HG02759 (cell line): ENCODE measurements around the gene GRIK1.

ENCODE experiments used
- ATAC-seq: cut with Tn5 transposase; IDR thresholded peaks from one replicate; pipeline ENCODE4 v1.9.1; 2021; ENCODE audit warnings: mild to moderate bottlenecking, moderate library complexity; ENCODE audit not compliant: unreplicated experiment

Gene GRIK1

DNA sequence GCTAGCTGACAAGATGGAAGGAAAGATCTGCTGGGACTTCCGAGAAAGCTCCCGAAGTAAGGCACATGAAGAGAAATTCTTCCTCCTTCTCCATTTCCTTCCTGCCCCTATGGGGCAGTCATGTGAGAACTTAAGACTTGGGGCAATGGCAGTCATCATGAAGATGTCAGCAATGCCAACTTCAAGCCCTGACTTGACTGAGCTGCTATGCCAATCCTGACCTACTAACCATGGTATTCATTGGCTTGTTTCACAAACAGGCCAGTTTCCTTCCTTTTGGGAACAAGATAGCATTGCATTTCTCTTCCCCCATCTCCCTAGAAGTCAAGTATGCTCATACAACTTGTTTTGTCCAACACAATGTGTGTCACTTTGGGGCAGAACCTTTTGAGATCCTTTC, 25.5 kb downstream of the GRIK1 start:
- ATAC-seq: no peak

DNA sequence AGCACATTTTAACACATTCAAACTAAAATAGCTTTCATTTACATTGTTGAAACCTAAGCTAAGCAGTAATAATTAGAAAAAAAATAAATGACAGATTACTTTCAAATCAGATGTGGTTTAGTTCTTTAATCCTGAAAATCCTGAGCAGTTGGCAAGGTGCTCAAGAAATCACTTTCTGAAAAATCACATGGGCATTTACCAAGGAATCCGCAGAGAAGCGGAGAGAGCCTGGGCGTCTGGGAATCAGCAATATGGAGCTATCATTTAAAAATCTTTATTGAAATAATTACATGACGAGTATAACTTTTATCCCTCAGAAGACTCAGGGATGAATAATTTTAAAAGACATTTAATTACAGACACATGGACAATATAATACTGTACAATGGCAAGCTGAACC, 30.2 kb downstream of the GRIK1 start:
- ATAC-seq: no peak

DNA sequence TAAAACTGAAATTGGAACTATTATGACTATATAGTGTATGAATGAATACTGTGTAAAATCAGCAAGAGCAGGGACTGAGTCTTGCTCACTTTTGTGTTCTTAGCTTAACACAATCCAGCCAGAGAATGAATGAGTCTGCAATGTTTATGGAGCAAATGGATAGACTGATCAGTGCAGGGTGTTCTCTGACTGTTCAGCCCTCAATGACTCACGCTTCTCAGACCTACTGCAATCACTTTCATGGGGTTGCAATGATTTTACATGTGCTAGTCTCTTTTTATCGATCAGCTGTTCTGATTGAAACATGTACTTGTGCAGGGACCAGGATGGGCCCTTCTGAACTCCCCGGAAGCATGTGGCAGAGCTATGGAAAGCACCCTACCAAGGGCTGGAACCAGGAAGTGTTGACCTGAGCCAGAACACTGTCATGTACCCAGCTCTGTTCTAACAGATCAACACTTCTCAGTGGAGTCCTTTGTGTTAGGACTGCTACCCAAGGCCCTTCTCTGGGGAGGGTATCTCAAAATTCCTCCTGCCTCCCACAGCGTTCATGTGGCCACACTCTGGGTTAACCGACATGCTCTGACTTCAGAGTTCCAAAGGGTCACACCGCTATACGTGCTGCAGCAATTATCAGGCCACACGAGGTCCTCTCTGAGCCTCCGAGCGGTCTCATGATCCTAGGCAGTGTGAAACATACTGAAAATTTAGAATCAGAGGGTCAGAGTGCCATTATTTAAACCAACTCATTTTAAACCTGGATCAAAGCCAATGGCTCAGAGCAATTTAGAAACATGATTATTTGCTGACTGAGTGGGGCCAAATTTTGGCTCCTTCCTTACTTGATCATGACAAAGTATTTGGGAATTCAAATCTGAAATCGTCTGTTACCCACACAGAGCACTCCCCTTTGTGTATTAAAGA, 35.2 kb downstream of the GRIK1 start:
- no peak for ATAC-seq

DNA sequence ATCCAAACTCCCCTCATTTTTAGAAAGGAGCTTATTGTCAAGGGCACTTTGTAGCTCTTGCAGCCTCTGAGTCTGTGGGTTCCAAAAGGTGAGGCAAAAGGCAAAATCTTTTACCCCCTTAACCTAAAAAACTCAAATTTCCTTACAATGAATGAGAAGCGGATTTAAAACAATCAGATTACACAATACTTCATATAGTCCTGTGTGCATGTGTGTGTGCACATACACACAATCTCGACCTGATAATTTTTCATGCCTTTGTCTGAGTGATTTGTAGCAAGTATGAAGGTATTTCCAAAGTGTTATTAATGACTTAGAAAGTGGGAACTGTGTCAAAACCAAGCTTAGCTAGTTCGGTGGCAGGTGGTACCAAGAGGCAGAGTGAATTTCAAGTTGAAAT, 42.9 kb downstream of the GRIK1 start:
- no peak for ATAC-seq

DNA sequence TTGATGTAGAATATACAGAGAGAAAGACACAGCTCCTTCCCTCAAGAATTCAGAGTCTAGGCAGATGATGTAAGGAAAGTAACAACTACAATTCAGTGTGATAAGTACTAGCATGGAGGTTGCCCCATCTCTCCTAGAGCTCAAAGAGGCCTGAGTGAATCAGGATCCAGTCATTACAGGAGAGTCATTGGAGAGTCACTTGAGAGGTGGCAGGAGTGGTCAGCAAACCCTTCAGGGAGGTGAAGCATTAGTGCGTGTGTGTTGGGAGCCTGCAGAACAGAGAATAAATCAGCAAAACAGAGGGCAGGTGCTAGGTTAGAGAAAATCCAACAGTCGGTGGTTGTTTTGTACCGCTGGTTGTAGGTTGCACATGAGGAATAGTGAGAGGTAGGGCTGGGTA, 46.1 kb downstream of the GRIK1 start:
- ATAC-seq: no peak

DNA sequence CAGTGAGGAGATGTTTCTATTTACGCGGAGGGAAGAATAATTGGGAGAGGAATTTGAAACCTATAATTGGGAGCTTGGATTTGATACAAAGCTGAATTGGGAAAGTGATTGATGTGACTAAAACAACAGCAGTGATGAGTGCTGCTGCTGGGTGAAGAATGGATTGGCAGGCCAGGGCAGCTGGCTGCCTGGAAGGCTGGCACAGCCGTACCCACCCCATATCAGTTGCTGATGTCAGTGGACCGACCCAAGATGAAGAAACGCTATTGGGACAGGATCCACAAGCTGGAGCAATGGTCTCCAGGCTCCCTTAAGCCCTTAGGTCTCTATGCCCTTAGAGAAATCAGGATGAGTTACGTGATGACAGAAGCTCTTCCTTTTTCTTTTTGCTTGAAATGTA, 47.4 kb downstream of the GRIK1 start:
- no peak for ATAC-seq

DNA sequence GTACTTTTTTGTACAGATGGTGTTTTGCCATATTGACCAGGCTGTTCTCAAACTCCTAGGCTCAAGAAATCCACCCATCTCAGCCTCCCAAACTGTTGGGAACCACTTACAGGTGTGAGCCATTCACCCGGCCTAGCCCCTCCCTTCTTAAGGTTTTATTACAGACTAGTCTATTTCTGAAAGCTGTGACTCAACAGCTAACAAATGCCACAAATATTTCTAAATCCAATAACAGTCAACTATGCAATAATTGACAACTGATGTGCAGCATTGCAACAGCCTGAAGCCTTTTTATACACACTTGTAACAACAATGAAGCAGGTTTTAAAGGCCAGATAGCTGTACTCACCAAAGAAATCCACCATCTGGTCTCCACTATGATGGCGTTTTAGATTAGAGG, 51.4 kb downstream of the GRIK1 start:
- ATAC-seq: no peak

DNA sequence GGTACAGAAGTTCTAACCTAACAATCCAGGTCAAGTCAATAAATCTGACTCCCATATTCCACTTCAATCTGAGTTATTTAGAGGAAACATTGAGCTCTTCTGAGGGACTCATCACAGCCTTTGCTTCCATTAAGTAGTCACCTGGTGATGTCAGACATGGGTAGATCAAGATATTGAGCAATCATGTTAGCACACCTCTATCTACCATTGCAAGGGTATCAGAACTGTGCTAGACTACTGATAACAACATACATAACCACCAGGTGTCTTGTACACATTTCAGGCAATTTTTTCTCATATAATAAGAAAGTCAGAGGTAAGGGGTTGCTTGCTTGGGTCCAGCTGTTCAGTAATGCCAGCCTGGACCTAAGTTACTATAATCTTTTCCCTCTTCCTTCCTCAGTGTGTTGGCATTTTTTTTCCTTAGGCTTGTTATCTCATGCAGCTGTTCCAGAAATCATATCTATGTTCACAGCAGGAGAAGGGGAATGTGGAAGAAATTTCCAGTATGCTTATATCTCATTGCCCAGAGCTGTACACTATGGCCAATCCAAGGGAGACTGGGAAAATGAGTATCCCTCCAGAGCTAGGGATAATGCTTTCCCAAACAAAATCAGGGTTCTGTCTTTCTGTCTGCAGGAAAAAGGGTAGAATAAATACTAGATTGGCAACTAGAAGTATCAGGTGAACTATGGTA, 52.3 kb downstream of the GRIK1 start:
- ATAC-seq: no peak

DNA sequence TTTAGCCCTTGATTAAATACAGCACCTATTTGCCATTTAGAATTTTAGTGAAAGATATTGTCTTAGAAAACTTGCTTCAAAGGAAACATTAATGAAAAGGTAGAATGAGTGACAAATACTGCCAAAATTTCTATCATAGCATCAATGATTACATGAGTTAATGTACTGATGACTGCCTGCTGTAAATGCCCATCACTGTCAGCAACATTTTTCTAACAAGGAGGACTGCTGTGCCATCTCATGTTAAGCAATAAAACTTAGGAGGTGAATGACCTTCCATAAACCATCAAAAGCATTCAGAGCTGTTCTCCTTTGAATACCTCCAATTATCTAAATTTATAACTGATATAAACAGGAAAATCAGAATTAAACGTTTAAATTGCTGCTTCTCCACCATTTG, 54.3 kb downstream of the GRIK1 start:
- ATAC-seq: no peak

DNA sequence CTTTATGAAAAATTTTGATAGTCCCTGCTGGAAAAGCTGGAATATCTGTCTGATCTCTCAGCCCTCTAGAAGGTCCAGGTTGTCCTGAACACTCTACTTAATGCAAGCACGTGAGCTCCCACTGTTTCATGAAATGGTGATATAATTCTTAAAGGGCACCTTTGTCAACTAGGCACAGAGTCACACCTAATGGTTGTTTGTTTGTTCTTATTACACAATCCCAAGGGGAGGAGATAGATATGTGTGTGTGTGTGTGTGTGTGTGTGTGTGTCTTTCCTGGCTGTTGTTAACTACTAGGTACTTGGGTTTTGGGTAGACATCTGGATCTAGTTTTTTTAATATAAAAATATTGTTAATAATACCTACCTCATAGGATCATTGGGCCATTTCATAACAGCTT, 63.9 kb downstream of the GRIK1 start:
- ATAC-seq: no peak

DNA sequence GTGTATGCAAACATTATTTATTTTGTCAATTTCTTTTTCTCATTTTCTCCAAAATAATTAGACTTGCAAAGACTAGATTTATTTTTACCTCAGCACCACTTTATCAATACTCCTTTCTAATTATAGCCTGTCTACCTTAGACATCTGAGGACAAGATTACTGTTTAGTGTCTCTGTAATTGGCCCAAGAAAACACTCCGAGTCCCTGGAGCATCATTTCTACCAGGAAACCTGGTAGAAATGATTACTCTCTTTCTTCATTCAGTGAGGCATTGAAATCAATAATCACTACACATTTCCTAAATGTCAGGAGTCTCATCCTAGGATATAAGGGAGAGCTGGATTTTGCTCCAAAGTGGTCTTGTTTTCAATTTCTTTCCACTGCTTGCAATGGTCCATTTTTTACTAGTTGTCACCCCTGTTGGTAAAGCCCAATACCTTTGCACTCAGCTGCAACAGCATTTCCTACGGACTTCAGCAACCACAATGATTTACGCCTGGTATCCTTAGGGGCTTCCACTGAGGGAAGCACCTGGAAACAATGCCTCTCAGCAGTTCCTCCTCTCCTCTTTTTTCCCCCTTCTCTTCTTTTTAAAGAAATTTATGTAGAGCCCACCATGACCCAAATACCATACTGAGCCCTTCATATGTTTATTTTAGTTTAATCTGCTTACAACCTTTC, 64.6 kb downstream of the GRIK1 start:
- ATAC-seq: no peak

DNA sequence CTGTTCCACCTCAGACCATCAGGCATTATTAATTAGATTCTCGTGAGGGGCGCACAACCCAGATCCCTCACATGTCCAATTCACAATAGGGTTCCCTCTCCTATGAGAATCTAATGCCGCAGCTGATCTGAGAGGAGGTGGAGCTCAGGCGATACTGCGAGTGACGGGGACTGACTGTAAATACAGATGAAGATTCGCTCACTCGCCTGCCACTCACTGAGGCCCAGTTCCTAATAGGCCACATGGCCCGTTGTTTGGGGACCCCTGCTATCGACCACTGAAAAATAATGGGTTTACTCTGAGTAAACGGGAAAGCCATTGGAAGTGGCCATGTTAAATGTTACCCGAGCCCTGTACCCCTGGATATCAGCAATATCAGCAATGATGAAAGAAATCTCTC, 65.9 kb downstream of the GRIK1 start:
- ATAC-seq: no peak

DNA sequence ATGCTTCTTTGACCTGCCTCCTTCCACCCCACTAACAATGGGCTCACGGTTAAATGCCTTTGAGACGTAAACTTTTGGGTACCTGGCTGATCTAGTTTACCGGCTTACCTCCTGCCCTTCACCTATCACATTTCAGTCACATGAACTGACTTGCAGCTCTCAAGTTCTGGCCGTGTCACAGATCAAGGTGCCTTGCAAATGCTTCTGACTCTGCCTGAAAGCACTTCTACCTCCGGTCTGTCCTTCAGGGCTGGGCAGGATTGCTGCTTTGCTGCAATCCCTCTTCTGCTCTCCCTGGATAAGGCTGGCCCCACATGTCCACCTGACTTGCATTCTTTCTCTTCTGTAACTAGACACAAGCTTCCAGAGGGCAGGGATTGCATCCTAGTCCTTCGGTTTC, 69.0 kb downstream of the GRIK1 start:
- no peak for ATAC-seq

DNA sequence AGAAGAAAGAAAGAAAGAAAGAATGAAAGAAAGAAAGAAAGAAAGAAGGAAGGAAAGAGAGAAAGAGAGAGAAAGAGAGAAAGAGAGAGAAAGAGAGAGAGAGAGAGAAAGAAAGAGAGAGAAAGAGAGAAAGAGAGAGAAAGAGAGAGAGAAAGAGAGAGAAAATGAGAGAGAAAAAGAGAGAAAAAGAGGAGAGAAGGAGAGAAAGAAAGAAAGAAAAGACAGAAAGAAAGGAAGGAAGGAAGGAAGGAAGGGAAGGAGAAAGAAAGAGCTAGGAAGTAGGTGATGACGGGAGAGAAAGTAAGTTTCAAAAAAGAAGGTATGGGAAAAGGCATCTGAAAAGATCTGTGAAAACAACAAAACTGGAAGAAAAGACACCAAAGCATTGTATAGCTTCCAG, 72.0 kb downstream of the GRIK1 start:
- ATAC-seq: no peak

DNA sequence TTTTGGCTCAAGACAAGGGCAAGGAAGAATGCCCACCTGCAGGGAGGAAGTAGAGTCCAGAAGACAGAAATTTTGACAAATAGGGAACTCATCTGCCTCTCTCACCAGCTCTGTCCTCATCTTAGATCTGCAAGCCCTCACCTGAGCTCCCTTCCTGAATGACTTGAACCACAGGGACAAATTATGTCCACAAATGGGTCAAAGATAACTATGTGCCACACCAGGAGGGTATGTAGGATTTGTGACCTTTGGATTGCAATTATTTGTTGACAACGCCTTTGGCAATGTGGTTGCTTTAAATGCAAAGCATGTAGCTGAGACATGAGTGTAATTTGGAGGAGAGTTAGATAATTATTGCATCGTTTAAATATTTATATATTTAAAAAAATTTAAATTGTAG, 79.5 kb downstream of the GRIK1 start:
- no peak for ATAC-seq

DNA sequence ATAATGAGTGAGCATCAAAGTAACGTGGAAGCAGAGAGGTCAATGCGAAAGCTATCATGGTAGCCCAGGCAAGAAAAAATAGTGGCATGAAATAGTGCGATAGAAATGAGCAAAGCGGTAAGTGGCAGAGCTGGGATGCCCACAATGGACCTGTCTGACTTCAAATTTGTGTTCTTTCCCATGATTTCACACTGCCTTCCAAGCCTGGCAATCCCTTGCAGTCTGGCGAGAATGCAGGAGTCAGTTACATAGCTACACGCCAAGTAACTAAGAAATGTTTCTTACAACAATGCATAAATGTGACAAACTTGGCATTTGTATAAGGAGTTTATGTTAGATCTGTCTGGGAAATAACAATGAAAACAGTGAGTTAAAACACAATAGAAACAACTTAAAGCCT, 82.6 kb downstream of the GRIK1 start:
- ATAC-seq: no peak

DNA sequence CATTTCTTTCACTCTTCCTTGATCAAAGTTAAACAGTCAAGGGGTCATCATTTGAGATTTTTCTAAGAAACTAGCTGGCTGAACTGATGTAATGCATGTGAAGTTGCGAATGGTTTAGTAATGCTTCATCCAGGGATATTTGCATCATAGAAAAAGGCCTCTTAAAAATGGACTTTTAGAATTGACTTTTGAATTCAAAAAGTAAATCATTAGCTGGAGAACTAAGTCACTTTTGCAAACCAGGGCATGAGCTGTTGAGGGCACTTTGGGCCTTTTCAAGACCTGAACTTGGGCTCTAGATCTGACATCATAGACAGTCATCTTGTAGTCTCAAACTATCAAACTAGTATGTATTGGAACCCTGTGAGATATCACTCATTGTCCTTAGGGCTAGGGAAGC, 85.0 kb downstream of the GRIK1 start:
- no peak for ATAC-seq

DNA sequence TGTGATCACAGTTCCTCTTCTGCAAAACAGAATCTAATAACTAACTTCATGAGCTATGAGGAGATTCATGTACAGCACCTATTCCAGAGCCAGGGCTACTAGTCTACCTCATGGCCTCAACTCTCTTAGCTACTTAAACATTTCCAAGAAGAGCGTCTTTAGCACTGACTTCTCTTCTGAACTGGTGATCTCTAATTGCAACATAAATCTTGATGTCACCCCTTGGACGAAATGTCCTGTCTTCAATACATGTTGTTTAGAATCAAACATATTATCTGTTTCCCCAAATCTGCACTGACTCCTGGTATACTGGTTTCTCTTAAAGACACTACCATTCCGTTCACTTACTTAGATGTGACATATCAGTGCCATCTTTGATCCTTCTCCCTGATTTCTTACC, 88.2 kb downstream of the GRIK1 start:
- no peak for ATAC-seq

DNA sequence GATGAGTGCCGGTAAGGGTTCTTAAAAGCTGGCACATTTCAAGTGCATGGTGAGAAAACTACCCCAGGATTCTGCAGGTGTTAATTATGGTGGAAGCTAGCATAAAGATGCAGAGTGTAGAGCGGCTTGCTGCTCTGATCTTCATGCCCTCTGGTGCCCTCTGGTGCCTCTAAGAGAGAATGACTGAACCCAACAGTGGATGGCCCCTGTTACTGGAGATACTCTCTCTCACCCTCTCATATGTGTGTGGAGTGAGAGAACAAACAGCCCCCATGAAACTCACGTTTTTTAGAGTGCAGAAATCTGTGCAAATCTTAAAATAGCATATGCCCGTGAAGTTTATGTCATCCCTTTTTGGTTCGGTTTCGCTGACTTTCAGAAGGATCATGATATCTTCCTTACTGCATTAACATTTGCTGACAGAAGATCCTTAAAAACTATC, 90.0 kb downstream of the GRIK1 start:
- ATAC-seq: peak; percentile 100

DNA sequence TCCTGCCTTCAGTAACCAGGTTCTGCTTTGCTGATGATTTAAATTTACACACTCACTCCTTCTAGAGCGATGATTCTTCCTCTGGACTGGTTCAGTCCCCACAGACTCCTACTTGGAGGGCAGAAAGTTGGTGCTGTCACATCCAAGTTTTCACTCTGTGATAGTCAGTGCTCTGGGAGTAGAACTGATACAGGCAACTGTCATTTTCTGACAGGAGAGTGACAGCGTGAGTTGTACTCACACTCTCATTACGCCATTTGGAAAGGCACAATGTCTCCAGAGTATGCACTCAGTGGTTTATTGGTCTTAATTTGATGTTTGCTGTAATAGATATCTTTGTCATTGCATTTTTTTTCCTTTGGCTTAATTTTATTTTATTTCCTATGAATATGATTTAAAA, 96.0 kb downstream of the GRIK1 start:
- ATAC-seq: no peak

DNA sequence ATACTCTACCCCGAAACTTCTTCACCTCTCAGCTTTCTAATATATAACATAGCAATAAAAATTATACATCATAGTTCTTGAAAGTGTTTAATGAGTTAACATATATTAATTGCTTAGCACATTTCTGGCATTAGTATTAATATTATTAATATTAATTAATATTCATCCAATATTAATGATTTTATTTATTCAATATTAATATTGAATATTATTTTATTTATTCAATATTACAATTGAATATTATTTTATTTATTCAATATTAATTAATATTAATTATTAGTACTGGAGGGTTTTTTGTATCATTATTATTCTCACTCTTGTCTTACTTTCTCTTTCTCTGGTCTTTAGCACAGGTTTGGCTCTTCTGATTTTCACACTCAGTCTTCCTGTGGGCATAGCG, 105.2 kb downstream of the GRIK1 start:
- ATAC-seq: no peak

DNA sequence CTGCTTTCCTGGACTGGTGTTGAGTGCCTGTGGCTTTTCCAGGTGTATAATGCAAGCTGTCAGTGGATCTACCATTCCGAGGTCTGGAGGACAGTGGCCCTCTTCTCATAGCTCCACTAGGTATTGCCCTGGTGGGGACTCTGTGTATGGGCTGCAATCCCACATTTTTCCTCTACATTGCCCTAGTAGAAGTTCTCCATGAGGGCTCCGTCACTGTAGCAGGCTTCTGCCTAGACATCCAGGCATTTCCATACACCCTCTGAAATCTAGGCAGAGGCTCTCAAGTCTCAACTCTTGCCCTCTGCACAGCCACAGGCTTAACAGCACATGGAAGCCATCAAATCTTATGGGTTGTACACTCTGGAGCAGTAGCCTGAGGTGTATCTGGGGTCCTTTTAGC, 107.6 kb downstream of the GRIK1 start:
- no peak for ATAC-seq
